HCEC 1CT (cell line): Measurements from ENCODE around the gene TENM3.
"Not testable (repeated sequence)": the region's sequence is repeated elsewhere in the genome, so short reads cannot be mapped to it uniquely, and the experiment has no call there.

ENCODE experiments used
- DNase-seq: peaks from one replicate; pipeline ENCODE4 v3.0.0-alpha.2; 2017

Gene TENM3

GRCh38 chr4:182344968-182345367, 101.8 kb downstream of the TENM3 start:
- no peak for DNase-seq

DNA sequence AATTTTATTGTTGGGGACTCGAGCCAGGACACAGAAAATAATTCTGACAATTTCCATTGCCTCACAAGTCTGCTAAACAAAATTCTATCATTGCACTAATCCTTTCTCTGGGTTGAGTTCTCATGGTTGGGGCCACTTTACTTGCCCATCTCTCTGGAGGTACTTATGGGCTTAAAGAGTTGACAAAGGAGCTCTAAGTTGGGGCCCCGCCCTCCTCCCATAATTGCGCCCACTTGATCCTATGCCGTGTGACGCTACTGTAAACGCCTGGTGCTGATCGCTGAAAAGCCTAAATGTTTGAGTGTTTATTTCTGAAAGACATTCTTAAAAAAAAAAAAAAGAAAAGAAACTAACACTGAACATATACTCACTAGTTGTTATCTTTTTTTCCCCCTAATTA, 103.0 kb downstream of the TENM3 start:
- no peak for DNase-seq

GRCh38 chr4:182346675-182347375, 103.6 kb downstream of the TENM3 start:
- DNase-seq = no peak

GRCh38 chr4:182348779-182349326, 105.7 kb downstream of the TENM3 start:
- DNase-seq = no peak

- no peak for DNase-seq
Measured at GRCh38 chr4:182350041-182350440, 106.8 kb downstream of the TENM3 start.

GRCh38 chr4:182351485-182351884, 108.3 kb downstream of the TENM3 start:
- no peak for DNase-seq

- DNase-seq = no peak
Measured at GRCh38 chr4:182354106-182354505, 110.9 kb downstream of the TENM3 start.

DNA sequence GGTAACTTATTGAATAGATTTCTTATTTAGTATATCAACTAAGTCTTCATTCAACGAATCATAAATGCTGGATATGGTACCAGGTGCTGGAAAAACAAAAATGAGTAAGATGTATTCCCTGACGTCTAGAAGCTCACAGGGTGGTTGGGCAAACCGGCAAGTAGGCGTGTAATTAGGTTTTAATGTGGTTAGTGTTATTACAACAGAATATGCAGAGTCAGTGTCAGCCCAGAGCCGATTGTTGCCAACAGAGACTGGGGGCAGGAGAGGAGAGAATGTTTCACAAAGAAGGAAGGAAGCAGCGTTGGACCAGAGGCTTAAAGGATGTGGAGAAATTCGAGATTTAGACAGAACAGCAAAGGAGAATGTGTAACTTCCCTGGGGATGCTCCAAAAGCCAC, 111.7 kb downstream of the TENM3 start:
- no peak for DNase-seq

- DNase-seq = no peak
Measured at GRCh38 chr4:182367153-182367552, 124.0 kb downstream of the TENM3 start.

DNA sequence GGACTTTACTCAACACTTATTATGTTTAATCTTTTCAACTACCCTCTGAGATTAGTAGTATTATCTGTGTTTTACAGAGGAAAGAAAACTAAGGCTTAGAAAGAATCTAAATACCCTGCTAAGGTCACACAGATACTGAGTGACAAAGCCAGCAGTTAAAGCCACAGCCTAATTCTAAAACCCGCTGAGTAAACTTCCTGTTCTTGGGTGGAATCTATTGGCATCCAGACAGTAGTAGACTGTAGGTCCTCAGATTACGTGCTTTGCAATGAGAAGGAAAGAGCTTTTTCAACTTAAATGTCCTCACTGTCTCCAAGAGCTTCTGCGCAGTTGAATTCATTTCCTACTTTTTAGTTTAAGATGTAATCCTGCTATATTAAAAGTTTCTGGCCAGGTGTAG, 126.0 kb downstream of the TENM3 start:
- DNase-seq = peak; percentile 27

GRCh38 chr4:182370491-182370890, 127.3 kb downstream of the TENM3 start:
- DNase-seq = no peak

- no peak for DNase-seq
Measured at GRCh38 chr4:182380771-182381181, 137.6 kb downstream of the TENM3 start.

- DNase-seq = no peak
Measured at GRCh38 chr4:182382941-182383340, 139.7 kb downstream of the TENM3 start.

- DNase-seq = no peak
Measured at GRCh38 chr4:182384631-182385091, 141.5 kb downstream of the TENM3 start.

DNA sequence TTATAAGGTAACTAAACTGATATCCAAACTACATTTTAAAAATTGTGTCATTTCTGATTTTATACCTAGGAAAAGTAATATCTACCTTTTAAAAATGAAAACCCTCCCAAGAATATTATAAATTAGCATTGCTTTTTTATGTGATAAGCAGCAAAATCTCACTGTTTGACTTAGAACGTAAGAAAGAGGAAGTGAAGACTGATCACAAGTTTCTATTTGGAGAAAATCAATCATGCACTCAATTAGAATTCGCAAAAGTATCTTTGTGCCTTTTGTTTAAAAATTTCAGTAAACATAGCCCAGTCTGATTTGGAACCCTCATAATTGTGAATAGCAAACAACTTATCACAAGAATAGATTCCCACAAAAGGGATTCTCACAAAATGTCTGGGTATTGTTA, 142.7 kb downstream of the TENM3 start:
- no peak for DNase-seq

DNA sequence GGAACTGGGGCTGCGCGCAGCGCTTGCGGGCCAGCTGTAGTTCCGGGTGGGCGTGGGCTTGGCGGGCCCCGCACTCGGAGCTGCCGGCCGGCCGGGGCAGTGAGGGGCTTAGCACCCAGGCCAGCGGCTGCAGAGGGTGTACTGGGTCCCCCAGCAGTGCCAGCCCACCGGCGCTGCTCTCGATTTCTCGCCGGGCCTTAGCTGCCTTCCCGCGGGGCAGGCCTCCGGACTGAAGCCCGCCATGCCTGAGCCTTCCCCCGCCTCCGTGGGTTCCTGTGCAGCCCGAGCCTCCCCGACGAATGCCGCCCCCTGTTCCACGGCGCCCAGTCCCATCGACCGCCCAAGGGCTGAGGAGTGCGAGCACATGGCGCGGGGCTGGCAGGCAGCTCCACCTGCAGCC, 143.4 kb downstream of the TENM3 start:
- DNase-seq = not testable (repeated sequence)

DNA sequence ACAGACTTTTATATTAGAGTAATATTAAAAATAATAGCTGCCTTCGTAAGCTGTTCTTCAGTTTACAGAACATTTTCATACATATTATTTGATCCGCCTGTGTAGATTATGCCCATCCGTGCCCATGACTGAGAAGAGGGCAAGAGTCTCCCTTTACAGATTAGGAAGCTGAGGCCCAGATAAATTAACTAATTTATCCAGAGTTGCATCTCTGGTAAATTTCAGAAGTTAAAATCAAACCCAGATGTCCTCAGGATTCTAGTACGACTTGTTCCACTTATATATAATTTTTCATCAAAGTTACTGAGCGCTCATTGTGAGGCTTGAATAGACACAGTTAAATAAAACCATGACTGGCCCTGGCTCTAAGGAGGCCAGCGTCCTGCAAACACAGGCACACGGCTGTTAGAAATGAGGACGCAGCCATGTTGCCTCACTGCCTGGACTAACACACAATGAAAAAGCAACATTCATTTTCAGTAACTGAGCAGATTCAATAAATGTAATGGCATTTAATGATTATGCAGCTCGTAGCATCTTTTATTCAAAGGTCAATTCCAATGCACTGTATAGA, 148.0 kb downstream of the TENM3 start:
- DNase-seq = no peak

- DNase-seq = no peak
Measured at GRCh38 chr4:182394181-182394580, 151.0 kb downstream of the TENM3 start.

GRCh38 chr4:182400081-182400480, 156.9 kb downstream of the TENM3 start:
- no peak for DNase-seq

GRCh38 chr4:182400790-182401189, 157.6 kb downstream of the TENM3 start:
- DNase-seq = no peak

- no peak for DNase-seq
Measured at GRCh38 chr4:182404376-182404775, 161.2 kb downstream of the TENM3 start.

GRCh38 chr4:182405087-182405486, 161.9 kb downstream of the TENM3 start:
- no peak for DNase-seq

- no peak for DNase-seq
Measured at GRCh38 chr4:182409271-182409670, 166.1 kb downstream of the TENM3 start.

GRCh38 chr4:182411391-182411790, 168.2 kb downstream of the TENM3 start:
- no peak for DNase-seq

GRCh38 chr4:182413550-182413949, 170.3 kb downstream of the TENM3 start:
- DNase-seq = no peak
